ENCODE measurements around the gene INVS.

INVS gene

GRCh38 chr9:100281066-100281465 lies 182.0 kb downstream of the INVS start:
- DNase-seq (ENCODE audit: low read depth in 2 of 2), result no peak

GRCh38 chr9:100281676-100282387 lies 182.8 kb downstream of the INVS start:
- DNase-seq (ENCODE audit: low read depth in 2 of 2), result no peak

- DNase-seq (ENCODE audit: low read depth in 2 of 2), result no peak
Observed at GRCh38 chr9:100282388-100282719, 183.3 kb downstream of the INVS start.

- DNase-seq (ENCODE audit: low read depth in 2 of 2), result no peak
Observed at GRCh38 chr9:100284247-100284646, 185.2 kb downstream of the INVS start.

- DNase-seq (ENCODE audit: low read depth in 2 of 2), result no peak
Observed at GRCh38 chr9:100285080-100285479, 186.0 kb downstream of the INVS start.

- no peak for DNase-seq (ENCODE audit: low read depth in 2 of 2)
Observed at GRCh38 chr9:100285601-100286000, 186.6 kb downstream of the INVS start.

- DNase-seq (ENCODE audit: low read depth in 2 of 2), result no peak
Observed at GRCh38 chr9:100286257-100286656, 187.2 kb downstream of the INVS start.

- no peak for DNase-seq (ENCODE audit: low read depth in 2 of 2)
Observed at GRCh38 chr9:100287186-100287585, 188.1 kb downstream of the INVS start.

GRCh38 chr9:100290714-100291113 lies 191.7 kb downstream of the INVS start:
- DNase-seq (ENCODE audit: low read depth in 2 of 2), result no peak

GRCh38 chr9:100292414-100292813 lies 193.4 kb downstream of the INVS start:
- DNase-seq (ENCODE audit: low read depth in 2 of 2), result no peak

- no peak for DNase-seq (ENCODE audit: low read depth in 2 of 2)
Observed at GRCh38 chr9:100294341-100294740, 195.3 kb downstream of the INVS start.

GRCh38 chr9:100294806-100295205 lies 195.8 kb downstream of the INVS start:
- no peak for DNase-seq (ENCODE audit: low read depth in 2 of 2)

GRCh38 chr9:100295240-100295639 lies 196.2 kb downstream of the INVS start:
- no peak for DNase-seq (ENCODE audit: low read depth in 2 of 2)

GRCh38 chr9:100296407-100296806 lies 197.4 kb downstream of the INVS start:
- no peak for DNase-seq (ENCODE audit: low read depth in 2 of 2)

GRCh38 chr9:100298378-100298777 lies 199.3 kb downstream of the INVS start:
- DNase-seq (ENCODE audit: low read depth in 2 of 2), result no peak

GRCh38 chr9:100303747-100304146 lies 204.7 kb downstream of the INVS start:
- no peak for DNase-seq (ENCODE audit: low read depth in 2 of 2)

GRCh38 chr9:100306283-100306682 lies 207.2 kb downstream of the INVS start:
- no peak for DNase-seq (ENCODE audit: low read depth in 2 of 2)

GRCh38 chr9:100307080-100307479 lies 208.0 kb downstream of the INVS start:
- DNase-seq (ENCODE audit: low read depth in 2 of 2), result no peak

GRCh38 chr9:100308965-100309564 lies 210.0 kb downstream of the INVS start:
- no peak for DNase-seq (ENCODE audit: low read depth in 2 of 2)

- DNase-seq (ENCODE audit: low read depth in 2 of 2), result no peak
Observed at GRCh38 chr9:100309992-100310391, 210.9 kb downstream of the INVS start.

- no peak for DNase-seq (ENCODE audit: low read depth in 2 of 2)
Observed at GRCh38 chr9:100315561-100315960, 216.5 kb downstream of the INVS start.

GRCh38 chr9:100317706-100318105 lies 218.7 kb downstream of the INVS start:
- no peak for DNase-seq (ENCODE audit: low read depth in 2 of 2)

- no peak for DNase-seq (ENCODE audit: low read depth in 2 of 2)
Observed at GRCh38 chr9:100322954-100323536, 224.0 kb downstream of the INVS start.

All from stimulated activated CD8-positive, alpha-beta memory T cell treated with anti-CD3 and anti-CD28 coated beads, Interleukin-15, amount 100 ng/mL, for 4 hours (primary cell).